K562 (cell line): ENCODE measurements around the gene GABARAPL2. TPM values are rescaled to one million over a fixed set of nuclear protein-coding genes. Genes with fewer than 3 reads are reported as not detected.

Experiments
- KDM5B ChIP-seq: fragments of 200-600 bp; sonication (generic); IDR thresholded peaks from 2 replicates; pipeline ENCODE4 v1.6.1; 2012; ENCODE audit warnings: low read depth, mild to moderate bottlenecking, moderate library complexity, low read length, control low read depth, inconsistent platforms; ENCODE audit not compliant: insufficient replicate concordance
- NFE2 ChIP-seq: IDR thresholded peaks from 2 replicates; pipeline ENCODE4 v1.6.1; 2014; ENCODE audit warnings: antibody characterized with exemption, low read depth
- NFIX ChIP-seq: fragments of 250-450 bp; sonication (Bioruptor Pico); IDR thresholded peaks from 2 replicates; pipeline ENCODE4 v1.4.0; 2020; ENCODE audit warnings: low read depth, mild to moderate bottlenecking, moderate library complexity
- SLC30A9 ChIP-seq: fragments of 250-450 bp; sonication (Bioruptor Pico); IDR thresholded peaks from 2 replicates; pipeline ENCODE4 v1.8.0; 2022; ENCODE audit warnings: mild to moderate bottlenecking, moderate library complexity
- SMAD1 ChIP-seq: fragments of 150-350 bp; IDR thresholded peaks from 2 replicates; pipeline ENCODE4 v1.6.1; 2014; ENCODE audit warnings: low read length, low read depth; ENCODE audit not compliant: partially characterized antibody
- ZNF444 ChIP-seq: fragments of 250-450 bp; sonication (Bioruptor Pico); IDR thresholded peaks from 2 replicates; pipeline ENCODE4 v1.4.0; 2020; ENCODE audit warnings: mild to moderate bottlenecking, moderate library complexity
- ZZZ3 ChIP-seq: fragments of 450-650 bp; IDR thresholded peaks from 2 replicates; pipeline ENCODE4 v1.6.1; 2016; ENCODE audit warnings: antibody characterized with exemption, mild to moderate bottlenecking, moderate library complexity
- polyA plus RNA-seq, 8 experiments: library from polyadenylated mRNA; depleted of rRNA in 4 of 8; stranded (reverse) in 5 of 8; unstranded in 3 of 8; fragments of >200 nt; fragmentation: Nextera tagmentation in 2 of 8; fragmentation: Illumina TruSeq in 1 of 8; extraction: Ambion mirVana in 2 of 8; extraction: Trizol in 1 of 8; gene quantifications; 2 replicates each; pipeline versions ENCODE4 v1.2.1 to v1.2.3, GENCODE V29; 2011 to 2014; ENCODE audit warnings: inconsistent platforms in 1 of 8, missing spikeins in 1 of 8
- total RNA-seq, 7 experiments: library from RNA; depleted of rRNA in 6 of 7; stranded (reverse); fragments of >200 nt in 6 of 7; fragmentation: Illumina TruSeq in 2 of 7; extraction: Trizol in 2 of 7; gene quantifications; 2 replicates each; pipeline versions ENCODE4 v1.2.1 to v1.2.3, GENCODE V29; 2011 to 2021; ENCODE audit warnings: low replicate concordance in 1 of 7
- TF ChIP-seq, protein P1 (sequence below): sonication (generic); formaldehyde crosslinking; IDR thresholded peaks from 2 replicates; pipeline ENCODE4 v1.8.0; 2022; ENCODE audit warnings: mild to moderate bottlenecking, missing genetic modification reagents
- TF ChIP-seq, protein P2 (sequence below): fragments of 450-650 bp; formaldehyde crosslinking; IDR thresholded peaks from 2 replicates; pipeline ENCODE4 v1.4.0; 2022; ENCODE audit warnings: missing genetic modification characterization
- TF ChIP-seq, protein P3 (sequence below): fragments of 450-650 bp; IDR thresholded peaks from 2 replicates; pipeline ENCODE4 v1.6.1; 2017; ENCODE audit warnings: mild to moderate bottlenecking, moderate library complexity
- TF ChIP-seq, protein P4 (sequence below), 2 experiments: fragments of 450-650 bp; formaldehyde crosslinking in 1 of 2; IDR thresholded peaks; 2 replicates each; pipeline versions ENCODE4 v1.4.0 to v1.6.1; 2014 to 2020; ENCODE audit warnings: mild to moderate bottlenecking in 2 of 2, borderline replicate concordance in 1 of 2, low read depth in 1 of 2

The GABARAPL2 gene
- total and polyA plus RNA-seq, 9 of the 15 experiments (the other 6 are each of a cell fraction or from before 2014, with no cell fraction given): 42.1 to 288 (median 91.8) TPM

DNA sequence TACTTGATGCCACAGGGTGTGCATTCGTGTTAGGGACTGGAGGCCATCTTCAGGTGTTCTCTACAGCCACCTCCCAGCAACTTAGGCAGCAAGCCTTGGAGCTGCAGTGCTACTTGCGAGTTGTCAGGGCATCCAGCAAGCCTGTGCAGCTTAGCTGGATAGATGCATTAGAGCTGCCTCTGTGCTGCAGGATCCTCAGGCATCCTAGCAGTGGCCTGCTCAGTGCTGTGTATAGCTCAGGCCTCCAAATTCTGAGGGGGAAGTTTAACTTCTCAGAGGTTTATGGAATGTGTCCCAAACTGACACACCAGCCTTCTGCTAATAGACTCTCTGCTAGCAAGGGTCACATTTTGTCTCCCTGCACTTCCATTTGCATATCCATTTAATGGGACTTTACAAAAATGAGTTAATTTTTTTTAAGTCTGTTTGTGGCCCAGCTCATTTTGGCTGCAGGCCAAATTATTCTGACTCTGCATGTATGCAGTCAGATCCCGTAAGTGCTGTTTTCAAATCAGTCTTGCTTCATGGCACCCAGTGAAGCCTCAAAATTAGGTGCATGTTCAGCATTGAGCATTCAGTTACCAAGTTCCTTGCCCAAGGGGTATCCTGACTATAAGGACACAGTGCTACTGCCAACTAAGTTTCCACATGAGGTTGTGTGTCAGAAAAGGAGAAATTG, 6.8 kb downstream of the GABARAPL2 start (continued):
- TF ChIP-seq, protein P1, sequence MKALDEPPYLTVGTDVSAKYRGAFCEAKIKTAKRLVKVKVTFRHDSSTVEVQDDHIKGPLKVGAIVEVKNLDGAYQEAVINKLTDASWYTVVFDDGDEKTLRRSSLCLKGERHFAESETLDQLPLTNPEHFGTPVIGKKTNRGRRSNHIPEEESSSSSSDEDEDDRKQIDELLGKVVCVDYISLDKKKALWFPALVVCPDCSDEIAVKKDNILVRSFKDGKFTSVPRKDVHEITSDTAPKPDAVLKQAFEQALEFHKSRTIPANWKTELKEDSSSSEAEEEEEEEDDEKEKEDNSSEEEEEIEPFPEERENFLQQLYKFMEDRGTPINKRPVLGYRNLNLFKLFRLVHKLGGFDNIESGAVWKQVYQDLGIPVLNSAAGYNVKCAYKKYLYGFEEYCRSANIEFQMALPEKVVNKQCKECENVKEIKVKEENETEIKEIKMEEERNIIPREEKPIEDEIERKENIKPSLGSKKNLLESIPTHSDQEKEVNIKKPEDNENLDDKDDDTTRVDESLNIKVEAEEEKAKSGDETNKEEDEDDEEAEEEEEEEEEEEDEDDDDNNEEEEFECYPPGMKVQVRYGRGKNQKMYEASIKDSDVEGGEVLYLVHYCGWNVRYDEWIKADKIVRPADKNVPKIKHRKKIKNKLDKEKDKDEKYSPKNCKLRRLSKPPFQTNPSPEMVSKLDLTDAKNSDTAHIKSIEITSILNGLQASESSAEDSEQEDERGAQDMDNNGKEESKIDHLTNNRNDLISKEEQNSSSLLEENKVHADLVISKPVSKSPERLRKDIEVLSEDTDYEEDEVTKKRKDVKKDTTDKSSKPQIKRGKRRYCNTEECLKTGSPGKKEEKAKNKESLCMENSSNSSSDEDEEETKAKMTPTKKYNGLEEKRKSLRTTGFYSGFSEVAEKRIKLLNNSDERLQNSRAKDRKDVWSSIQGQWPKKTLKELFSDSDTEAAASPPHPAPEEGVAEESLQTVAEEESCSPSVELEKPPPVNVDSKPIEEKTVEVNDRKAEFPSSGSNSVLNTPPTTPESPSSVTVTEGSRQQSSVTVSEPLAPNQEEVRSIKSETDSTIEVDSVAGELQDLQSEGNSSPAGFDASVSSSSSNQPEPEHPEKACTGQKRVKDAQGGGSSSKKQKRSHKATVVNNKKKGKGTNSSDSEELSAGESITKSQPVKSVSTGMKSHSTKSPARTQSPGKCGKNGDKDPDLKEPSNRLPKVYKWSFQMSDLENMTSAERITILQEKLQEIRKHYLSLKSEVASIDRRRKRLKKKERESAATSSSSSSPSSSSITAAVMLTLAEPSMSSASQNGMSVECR (CRISPR knock-in tag): no peak
- TF ChIP-seq ZNF444 (CRISPR knock-in tag) (no peak), ZZZ3 (no peak), NFIX (peak; percentile 88), NFE2 (peak; percentile 42; the same call in 1 of the 2 replicates), KDM5B (no peak), SLC30A9 (CRISPR knock-in tag) (no peak), SMAD1 (peak; percentile 56)
- TF ChIP-seq, protein P2, sequence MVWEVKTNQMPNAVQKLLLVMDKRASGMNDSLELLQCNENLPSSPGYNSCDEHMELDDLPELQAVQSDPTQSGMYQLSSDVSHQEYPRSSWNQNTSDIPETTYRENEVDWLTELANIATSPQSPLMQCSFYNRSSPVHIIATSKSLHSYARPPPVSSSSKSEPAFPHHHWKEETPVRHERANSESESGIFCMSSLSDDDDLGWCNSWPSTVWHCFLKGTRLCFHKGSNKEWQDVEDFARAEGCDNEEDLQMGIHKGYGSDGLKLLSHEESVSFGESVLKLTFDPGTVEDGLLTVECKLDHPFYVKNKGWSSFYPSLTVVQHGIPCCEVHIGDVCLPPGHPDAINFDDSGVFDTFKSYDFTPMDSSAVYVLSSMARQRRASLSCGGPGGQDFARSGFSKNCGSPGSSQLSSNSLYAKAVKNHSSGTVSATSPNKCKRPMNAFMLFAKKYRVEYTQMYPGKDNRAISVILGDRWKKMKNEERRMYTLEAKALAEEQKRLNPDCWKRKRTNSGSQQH (CRISPR knock-in tag): no peak
- TF ChIP-seq, protein P3, sequence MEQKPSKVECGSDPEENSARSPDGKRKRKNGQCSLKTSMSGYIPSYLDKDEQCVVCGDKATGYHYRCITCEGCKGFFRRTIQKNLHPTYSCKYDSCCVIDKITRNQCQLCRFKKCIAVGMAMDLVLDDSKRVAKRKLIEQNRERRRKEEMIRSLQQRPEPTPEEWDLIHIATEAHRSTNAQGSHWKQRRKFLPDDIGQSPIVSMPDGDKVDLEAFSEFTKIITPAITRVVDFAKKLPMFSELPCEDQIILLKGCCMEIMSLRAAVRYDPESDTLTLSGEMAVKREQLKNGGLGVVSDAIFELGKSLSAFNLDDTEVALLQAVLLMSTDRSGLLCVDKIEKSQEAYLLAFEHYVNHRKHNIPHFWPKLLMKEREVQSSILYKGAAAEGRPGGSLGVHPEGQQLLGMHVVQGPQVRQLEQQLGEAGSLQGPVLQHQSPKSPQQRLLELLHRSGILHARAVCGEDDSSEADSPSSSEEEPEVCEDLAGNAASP: no peak
- TF ChIP-seq, protein P4, sequence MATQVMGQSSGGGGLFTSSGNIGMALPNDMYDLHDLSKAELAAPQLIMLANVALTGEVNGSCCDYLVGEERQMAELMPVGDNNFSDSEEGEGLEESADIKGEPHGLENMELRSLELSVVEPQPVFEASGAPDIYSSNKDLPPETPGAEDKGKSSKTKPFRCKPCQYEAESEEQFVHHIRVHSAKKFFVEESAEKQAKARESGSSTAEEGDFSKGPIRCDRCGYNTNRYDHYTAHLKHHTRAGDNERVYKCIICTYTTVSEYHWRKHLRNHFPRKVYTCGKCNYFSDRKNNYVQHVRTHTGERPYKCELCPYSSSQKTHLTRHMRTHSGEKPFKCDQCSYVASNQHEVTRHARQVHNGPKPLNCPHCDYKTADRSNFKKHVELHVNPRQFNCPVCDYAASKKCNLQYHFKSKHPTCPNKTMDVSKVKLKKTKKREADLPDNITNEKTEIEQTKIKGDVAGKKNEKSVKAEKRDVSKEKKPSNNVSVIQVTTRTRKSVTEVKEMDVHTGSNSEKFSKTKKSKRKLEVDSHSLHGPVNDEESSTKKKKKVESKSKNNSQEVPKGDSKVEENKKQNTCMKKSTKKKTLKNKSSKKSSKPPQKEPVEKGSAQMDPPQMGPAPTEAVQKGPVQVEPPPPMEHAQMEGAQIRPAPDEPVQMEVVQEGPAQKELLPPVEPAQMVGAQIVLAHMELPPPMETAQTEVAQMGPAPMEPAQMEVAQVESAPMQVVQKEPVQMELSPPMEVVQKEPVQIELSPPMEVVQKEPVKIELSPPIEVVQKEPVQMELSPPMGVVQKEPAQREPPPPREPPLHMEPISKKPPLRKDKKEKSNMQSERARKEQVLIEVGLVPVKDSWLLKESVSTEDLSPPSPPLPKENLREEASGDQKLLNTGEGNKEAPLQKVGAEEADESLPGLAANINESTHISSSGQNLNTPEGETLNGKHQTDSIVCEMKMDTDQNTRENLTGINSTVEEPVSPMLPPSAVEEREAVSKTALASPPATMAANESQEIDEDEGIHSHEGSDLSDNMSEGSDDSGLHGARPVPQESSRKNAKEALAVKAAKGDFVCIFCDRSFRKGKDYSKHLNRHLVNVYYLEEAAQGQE (IDR thresholded peaks at IDR 0.05; ENCODE audit: borderline replicate concordance): no peak
- TF ChIP-seq, protein P4 (CRISPR knock-in tag; IDR thresholded peaks at IDR 0.05; ENCODE audit: low read depth): no peak
